Body of pancreas (tissue), 4 donors: ENCODE results near the gene GCG.

Experiments
- POLR2A ChIP-seq, 3 donors: fragments of 450-650 bp; IDR thresholded peaks; one replicate each; pipeline ENCODE4 v1.6.1; 2016; ENCODE audit warnings: antibody characterized with exemption in 3 of 3, mild to moderate bottlenecking in 2 of 3
- TF ChIP-seq, protein P1 (sequence below), 7 experiments: fragments of 450-650 bp in 4 of 7; fragments of 200-600 bp in 3 of 7; sonication (generic) in 3 of 7; IDR thresholded peaks; one replicate each; pipeline ENCODE4 v1.5.1; 2016 to 2019; ENCODE audit warnings: antibody characterized with exemption in 7 of 7

DNA sequence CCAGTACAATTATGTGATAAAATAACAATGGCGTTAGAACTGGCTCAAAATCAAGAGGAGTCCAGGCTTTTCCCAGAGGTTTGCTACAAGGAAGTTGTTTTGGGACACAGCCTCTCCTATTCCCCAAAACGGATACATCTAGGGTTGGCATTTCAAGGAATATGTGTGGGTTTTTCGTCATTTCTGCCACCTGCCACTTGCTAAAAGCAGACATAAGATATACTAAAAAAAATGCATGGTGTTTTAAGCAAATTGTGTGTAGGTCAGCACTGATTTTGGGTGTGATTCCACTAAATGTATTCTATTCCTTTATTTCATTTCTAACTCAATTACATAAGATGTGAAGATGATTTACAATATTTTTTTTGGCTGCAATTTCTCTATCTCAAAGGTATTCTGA is 36.4 kb upstream of the GCG start:
- TF ChIP-seq, protein P1, sequence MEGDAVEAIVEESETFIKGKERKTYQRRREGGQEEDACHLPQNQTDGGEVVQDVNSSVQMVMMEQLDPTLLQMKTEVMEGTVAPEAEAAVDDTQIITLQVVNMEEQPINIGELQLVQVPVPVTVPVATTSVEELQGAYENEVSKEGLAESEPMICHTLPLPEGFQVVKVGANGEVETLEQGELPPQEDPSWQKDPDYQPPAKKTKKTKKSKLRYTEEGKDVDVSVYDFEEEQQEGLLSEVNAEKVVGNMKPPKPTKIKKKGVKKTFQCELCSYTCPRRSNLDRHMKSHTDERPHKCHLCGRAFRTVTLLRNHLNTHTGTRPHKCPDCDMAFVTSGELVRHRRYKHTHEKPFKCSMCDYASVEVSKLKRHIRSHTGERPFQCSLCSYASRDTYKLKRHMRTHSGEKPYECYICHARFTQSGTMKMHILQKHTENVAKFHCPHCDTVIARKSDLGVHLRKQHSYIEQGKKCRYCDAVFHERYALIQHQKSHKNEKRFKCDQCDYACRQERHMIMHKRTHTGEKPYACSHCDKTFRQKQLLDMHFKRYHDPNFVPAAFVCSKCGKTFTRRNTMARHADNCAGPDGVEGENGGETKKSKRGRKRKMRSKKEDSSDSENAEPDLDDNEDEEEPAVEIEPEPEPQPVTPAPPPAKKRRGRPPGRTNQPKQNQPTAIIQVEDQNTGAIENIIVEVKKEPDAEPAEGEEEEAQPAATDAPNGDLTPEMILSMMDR (IDR thresholded peaks at IDR 0.05) = no peak
- no peak for TF ChIP-seq POLR2A (IDR thresholded peaks at IDR 0.05)
